ENCODE measurements around the gene LRRN1.

Gene LRRN1

GRCh38 chr3:3799173-3800079 lies at the start of gene LRRN1:
TSS of gene LRRN1 (plus strand) at chr3:3799431. CDS start at chr3:3844642, 45,211 bp downstream.
- peak; percentile 25 for DNase-seq

- no peak for DNase-seq
Measured at GRCh38 chr3:3753416-3753815, 45.8 kb upstream of the LRRN1 start.

DNA sequence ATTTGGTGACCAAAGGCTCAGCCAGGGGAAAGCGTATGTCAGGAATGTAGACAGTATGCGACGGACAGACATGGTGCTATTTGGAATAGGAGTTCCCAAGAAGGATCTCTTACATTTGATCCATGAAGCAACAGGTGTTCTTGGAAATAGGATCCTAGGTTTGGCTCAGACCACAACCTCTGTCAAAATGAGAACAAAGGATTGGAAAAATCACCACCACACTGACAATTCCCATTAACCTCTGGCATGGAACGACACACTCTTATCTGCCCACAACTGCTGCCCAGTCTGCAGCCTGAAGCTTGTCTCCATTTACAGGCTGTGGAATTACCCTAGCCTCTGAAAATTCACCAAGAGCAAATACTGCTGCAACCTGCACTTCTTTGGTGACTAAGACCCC lies 33.6 kb upstream of the LRRN1 start:
- no peak for DNase-seq

DNA sequence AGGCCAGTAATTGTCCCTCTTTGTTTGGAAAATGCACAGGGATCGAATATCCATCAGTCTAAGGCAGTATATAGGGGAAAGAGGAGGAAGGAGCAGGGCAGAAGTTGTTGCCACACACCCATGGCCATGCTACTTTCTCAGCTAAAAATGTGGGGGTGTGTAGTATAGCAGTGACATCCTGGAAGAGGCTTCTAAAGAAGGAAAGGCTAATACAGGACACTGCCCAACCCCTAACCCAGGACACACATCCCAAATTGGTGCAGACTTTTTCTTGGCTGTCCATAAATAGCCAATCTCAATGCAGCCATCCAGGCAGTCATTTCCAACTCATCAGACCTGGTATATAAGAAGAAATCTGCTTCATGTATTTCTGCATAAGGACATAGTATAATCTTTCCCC lies 33.1 kb upstream of the LRRN1 start:
- DNase-seq, result no peak

GRCh38 chr3:3771094-3771493 lies 28.1 kb upstream of the LRRN1 start:
- no peak for DNase-seq

DNA sequence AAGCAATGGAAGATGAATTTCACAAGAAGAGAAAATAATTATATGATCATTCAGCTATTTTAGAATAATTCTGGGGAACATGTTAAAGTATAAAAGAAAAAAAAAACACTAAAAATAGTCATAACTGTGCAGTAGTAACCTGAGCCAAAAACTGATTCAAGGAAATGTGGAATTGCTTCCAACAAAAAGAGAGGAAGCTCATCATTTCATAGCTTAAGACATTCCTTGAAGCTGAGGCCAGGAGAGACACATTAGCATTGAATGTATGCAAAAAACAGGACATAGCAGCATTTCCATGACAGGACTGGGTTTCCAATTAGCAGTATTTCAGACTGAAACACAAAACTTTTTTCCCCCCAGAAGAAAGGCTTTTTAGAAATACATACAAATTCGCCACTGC lies 27.7 kb upstream of the LRRN1 start:
- no peak for DNase-seq

DNA sequence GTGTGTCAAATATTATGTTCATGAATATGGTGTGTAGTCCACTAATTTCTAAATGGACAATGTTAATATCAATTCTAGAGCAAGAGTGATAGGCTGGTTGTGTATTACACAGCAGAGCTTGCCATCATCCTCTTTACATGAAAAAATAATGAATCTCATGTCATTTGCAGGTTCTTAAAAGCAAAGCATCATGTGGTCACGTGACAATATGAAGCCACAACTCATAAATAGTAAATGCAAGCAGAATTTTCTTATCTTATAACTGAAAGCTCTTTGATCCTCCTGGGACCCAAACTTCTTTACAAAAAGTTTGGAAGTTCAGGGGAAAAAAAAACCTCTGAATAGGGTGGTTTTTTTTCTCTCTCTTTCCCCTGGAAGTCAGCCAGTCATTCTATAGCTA lies 26.9 kb upstream of the LRRN1 start:
- DNase-seq, result no peak

- DNase-seq, result no peak
Measured at GRCh38 chr3:3772920-3773319, 26.3 kb upstream of the LRRN1 start.

DNA sequence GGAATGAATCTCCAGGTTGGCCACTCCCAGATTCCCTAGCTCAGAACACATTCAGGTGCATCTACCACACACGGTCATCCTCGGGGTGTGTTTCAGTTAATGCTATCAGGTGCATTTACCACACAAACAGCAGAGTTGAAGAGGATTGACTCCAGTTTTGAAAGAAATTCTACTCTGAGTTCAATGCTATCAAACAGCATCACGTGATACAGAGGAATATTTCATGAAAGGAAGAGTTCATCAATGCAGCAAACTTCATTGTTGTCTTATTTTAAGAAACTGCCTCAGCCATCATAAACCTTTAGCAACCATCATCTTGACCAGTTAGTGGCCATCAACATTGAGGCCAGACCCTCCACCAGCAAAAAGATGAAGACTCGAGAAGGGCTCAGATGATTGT lies 22.6 kb upstream of the LRRN1 start:
- DNase-seq, result no peak

GRCh38 chr3:3778216-3778615 lies 21.0 kb upstream of the LRRN1 start:
- DNase-seq, result no peak

DNA sequence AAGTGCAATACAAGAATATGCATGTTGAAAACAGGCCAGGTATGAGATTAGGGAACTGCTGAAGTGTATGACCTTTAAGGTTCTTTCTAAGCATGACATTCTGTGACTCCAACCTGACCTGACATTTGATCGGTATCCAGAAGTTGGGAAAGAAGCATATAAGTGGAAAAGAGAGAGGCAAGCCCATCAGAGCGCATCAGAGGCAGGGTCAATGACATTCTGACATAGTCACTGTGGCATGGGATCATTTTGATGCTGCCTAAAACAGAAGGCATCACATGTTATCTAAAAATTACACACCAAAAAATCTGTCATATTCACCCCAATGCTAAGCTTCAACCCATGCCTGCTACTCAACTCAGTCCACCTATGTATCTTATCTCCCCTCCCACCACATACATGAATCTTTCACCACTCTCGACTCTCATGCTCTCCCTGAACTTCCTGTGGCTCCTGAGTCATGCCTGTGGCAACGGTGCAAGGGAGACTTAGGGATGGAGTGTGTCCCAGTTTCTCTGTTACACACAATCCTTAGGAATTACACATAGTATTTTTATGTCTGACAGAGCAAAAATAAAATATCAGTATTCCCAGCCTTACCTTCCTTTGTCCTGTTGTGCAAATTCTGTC lies 20.5 kb upstream of the LRRN1 start:
- DNase-seq, result no peak

- DNase-seq, result no peak
Measured at GRCh38 chr3:3782457-3782856, 16.8 kb upstream of the LRRN1 start.

GRCh38 chr3:3783210-3783609 lies 16.0 kb upstream of the LRRN1 start:
- DNase-seq, result peak; percentile 7

GRCh38 chr3:3783696-3784095 lies 15.5 kb upstream of the LRRN1 start:
- no peak for DNase-seq

DNA sequence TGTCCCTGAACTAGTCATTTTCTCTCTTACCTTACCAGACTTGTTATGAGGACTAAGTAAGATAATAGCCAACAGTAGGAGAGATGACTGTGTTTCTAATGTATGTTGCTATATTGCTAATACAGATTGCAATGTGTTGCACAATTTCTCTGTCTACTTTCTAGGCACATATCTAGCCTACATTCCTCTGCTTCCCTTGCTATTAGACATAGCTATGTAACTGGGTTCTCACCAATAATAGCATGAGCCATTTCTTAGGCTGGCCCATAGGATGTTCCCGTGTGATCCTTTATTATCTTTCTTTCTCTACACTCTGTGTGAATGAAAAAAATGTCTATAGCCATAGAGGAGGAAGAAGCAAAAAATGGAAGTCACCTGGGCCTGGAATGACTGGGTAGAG lies 6.8 kb upstream of the LRRN1 start:
- DNase-seq, result no peak

- no peak for DNase-seq
Measured at GRCh38 chr3:3798631-3799113, 559 bp upstream of the LRRN1 start.

DNA sequence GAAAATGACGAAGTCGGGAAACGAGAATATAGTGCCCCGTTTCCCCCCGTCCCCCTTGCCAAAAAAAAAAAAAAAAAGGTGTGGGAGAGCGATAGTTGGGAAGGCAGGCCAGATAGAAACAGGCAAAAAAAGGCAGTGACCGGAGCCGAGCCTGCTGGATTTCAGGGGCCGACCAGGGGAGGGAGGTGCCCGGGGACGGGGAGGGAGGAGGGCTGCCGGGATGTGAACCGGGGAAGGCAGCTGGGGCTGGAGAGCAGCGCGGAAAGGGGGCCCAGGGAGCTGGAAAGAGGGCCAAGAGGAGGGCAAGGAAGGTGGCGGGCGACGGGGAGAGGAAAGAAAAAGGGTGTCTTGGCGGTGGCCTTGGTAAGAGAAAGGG lies 837 bp downstream of the LRRN1 start:
- no peak for DNase-seq

- DNase-seq, result no peak
Measured at GRCh38 chr3:3800685-3801493, 1.7 kb downstream of the LRRN1 start.

GRCh38 chr3:3801494-3801841 lies 2.2 kb downstream of the LRRN1 start:
- no peak for DNase-seq

- DNase-seq, result no peak
Measured at GRCh38 chr3:3802046-3802445, 2.8 kb downstream of the LRRN1 start.

GRCh38 chr3:3804560-3804959 lies 5.3 kb downstream of the LRRN1 start:
- DNase-seq, result no peak

DNA sequence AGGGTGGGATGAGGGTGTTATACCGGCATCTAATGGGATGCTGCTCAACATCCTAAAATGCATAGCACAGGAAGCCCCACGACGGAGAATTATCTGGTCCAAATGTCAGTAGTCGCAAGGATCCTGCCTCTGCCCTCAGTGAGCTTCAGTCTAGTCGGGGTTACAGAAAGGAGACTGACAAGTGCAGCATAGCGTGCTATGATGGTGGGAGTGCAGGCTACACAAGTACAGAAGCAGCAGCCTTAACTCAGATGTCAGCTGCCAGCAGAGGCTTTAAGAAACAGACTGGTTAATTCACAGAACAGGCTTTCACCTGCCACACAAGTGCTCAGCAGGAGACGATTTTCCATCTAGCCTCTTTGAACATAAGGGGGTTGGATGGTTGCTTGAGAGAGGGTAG lies 6.9 kb downstream of the LRRN1 start:
- DNase-seq, result no peak

DNA sequence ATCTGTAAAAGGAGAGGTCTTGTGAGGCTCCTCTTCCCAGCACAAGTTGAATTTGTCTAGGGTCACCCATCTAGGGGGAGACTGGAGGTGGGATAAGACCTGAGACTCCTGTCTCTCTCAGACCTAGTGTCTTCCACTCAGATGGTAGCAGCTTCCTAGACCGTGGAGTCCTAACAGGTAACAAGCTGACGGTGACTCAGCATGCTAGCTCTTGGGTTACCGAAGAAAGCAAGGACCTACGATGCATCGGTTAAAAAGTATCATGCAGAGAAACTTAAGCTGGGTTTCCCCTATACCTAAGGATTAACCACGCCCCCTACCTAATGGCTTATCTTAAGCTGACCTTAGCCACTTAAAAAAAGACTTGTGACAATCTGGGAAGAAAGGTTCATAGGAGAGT lies 7.6 kb downstream of the LRRN1 start:
- no peak for DNase-seq

- DNase-seq, result no peak
Measured at GRCh38 chr3:3813013-3813412, 13.8 kb downstream of the LRRN1 start.

Data from NCI-H2227 treated with DMSO at 0.1 percent for 48 hours (cell line).